ENCODE data around the gene ACSF2. TPM values are rescaled to one million over a fixed set of nuclear protein-coding genes. Genes with fewer than 3 reads are reported as not detected.

Gene ACSF2
- total RNA-seq, 5 donors from 2014 or later (not counting 1 experiment from before 2014, with no cell fraction given) = 17.7 to 26.4 (median 21.3) TPM

- Mint-ChIP-seq H3K27ac (no peak overlapping the region), H3K9me3 (no peaks in the 10 kb centered on the region), H3K4me3 (no peak overlapping the region), H3K4me1 (peaks cover 4 to 14% (median 9%) of the 10 kb centered on the region in 3 donors), H3K27me3 (no peaks in the 10 kb centered on the region), H3K36me3 (no peaks in the 10 kb centered on the region)
- ChIA-PET CTCF (no interaction called here), POLR2A (no interaction called here)
- DNase-seq = no peak
- H3K4me1 ChIP-seq (ENCODE audit: control insufficient read depth in 1 of 2, extremely low read depth in 1 of 2, insufficient read depth in 2 of 2, low read length in 2 of 2) = peaks cover under 1 to 4% of the 10 kb centered on the region in 2 experiments
- 85% methylated on average over 6 of the region's 9 CpGs for WGBS (ENCODE audit: insufficient coverage)
- no peak overlapping the region for H3K4me3 ChIP-seq (ENCODE audit: control insufficient read depth in 1 of 2, extremely low read depth in 1 of 2, low read length in 1 of 2)
- no peak overlapping the region for H3K27ac ChIP-seq (ENCODE audit: low read length)
- no peaks in the 10 kb centered on the region for H3K36me3 ChIP-seq (ENCODE audit: control insufficient read depth in 2 of 2, extremely low read depth in 1 of 2, insufficient read depth in 1 of 2, low read length in 1 of 2)
- H3K27me3 ChIP-seq (replicated peaks in 1 of 2; ENCODE audit: control insufficient read depth in 2 of 2, extremely low read depth in 1 of 2, insufficient read depth in 2 of 2, low read length in 1 of 2) = peaks cover 0 to 4% of the 10 kb centered on the region in 2 experiments
- H3K9me3 ChIP-seq = no peaks in the 10 kb centered on the region
- ATAC-seq (replicated peaks in 1 of 4) = no peak
Measured at GRCh38 chr17:50502301-50502990, 76.4 kb downstream of the ACSF2 start.

GRCh38 chr17:50505591-50506130 lies 79.6 kb downstream of the ACSF2 start:
- Mint-ChIP-seq H3K4me3 (no peak overlapping the region), H3K27ac (peak overlapping the region in 1 of 2 donors; percentile 16), H3K36me3 (no peaks in the 10 kb centered on the region), H3K4me1 (peaks cover 15 to 38% (median 21%) of the 10 kb centered on the region in 3 donors), H3K27me3 (no peaks in the 10 kb centered on the region), H3K9me3 (no peaks in the 10 kb centered on the region)
- WGBS (ENCODE audit: insufficient coverage) = 76% methylated on average over 3 of the region's 7 CpGs
- H3K27ac ChIP-seq (ENCODE audit: low read length) = no peak overlapping the region
- H3K9me3 ChIP-seq = no peaks in the 10 kb centered on the region
- ChIA-PET POLR2A (no interaction called here), CTCF (interaction anchor here (0.6 to 2.0 kb wide), 2 partner anchors 26 to 29 kb away, joined by 3 to 6 read pairs; no protein-coding TSS in a partner anchor)
- no peaks in the 10 kb centered on the region for H3K36me3 ChIP-seq (ENCODE audit: control insufficient read depth in 2 of 2, extremely low read depth in 1 of 2, insufficient read depth in 1 of 2, low read length in 1 of 2)
- peaks cover 0 to 14% of the 10 kb centered on the region in 2 experiments for H3K27me3 ChIP-seq (replicated peaks in 1 of 2; ENCODE audit: control insufficient read depth in 2 of 2, extremely low read depth in 1 of 2, insufficient read depth in 2 of 2, low read length in 1 of 2)
- no peak overlapping the region for H3K4me3 ChIP-seq (ENCODE audit: control insufficient read depth in 1 of 2, extremely low read depth in 1 of 2, low read length in 1 of 2)
- DNase-seq = no peak
- no peak for ATAC-seq (replicated peaks in 1 of 4)
- H3K4me1 ChIP-seq (ENCODE audit: control insufficient read depth in 1 of 2, extremely low read depth in 1 of 2, insufficient read depth in 2 of 2, low read length in 2 of 2) = peaks cover 7 to 16% of the 10 kb centered on the region in 2 experiments

- no peaks in the 10 kb centered on the region for H3K36me3 ChIP-seq (ENCODE audit: control insufficient read depth in 2 of 2, extremely low read depth in 1 of 2, insufficient read depth in 1 of 2, low read length in 1 of 2)
- POLR2A ChIA-PET = no interaction called here
- no peak overlapping the region for H3K4me3 ChIP-seq (ENCODE audit: control insufficient read depth in 1 of 2, extremely low read depth in 1 of 2, low read length in 1 of 2)
- peaks cover 9 to 20% of the 10 kb centered on the region in 2 experiments for H3K4me1 ChIP-seq (ENCODE audit: control insufficient read depth in 1 of 2, extremely low read depth in 1 of 2, insufficient read depth in 2 of 2, low read length in 2 of 2)
- no peak overlapping the region for H3K27ac Mint-ChIP-seq
- no peaks in the 10 kb centered on the region for H3K9me3 ChIP-seq
- H3K27ac ChIP-seq (ENCODE audit: low read length) = no peak overlapping the region
- no peaks in the 10 kb centered on the region for H3K9me3 Mint-ChIP-seq
- no peak overlapping the region for H3K4me3 Mint-ChIP-seq
- no peak for DNase-seq
- WGBS (ENCODE audit: insufficient coverage) = 83% methylated on average over 4 of the region's 7 CpGs
- no peak for ATAC-seq (replicated peaks in 1 of 4)
- no peaks in the 10 kb centered on the region for H3K36me3 Mint-ChIP-seq
- peaks cover 21 to 45% (median 23%) of the 10 kb centered on the region in 3 donors for H3K4me1 Mint-ChIP-seq
- no peaks in the 10 kb centered on the region for H3K27me3 Mint-ChIP-seq
- CTCF ChIA-PET = interaction anchor here in 1 of 2 donors (1.2 kb wide), 1 partner anchor 86 kb away, joined by 4 read pairs; no protein-coding TSS in a partner anchor
- H3K27me3 ChIP-seq (replicated peaks in 1 of 2; ENCODE audit: control insufficient read depth in 2 of 2, extremely low read depth in 1 of 2, insufficient read depth in 2 of 2, low read length in 1 of 2) = peaks cover 0 to 14% of the 10 kb centered on the region in 2 experiments
Measured at GRCh38 chr17:50506298-50506697, 80.3 kb downstream of the ACSF2 start.

- no peaks in the 10 kb centered on the region for H3K9me3 Mint-ChIP-seq
- no peaks in the 10 kb centered on the region for H3K9me3 ChIP-seq
- peak within 1 kb of the TSS; percentile 75 to 93 (median 89) for H3K4me3 Mint-ChIP-seq
- peaks cover 9 to 23% of the 10 kb centered on the region in 2 experiments for H3K4me1 ChIP-seq (ENCODE audit: control insufficient read depth in 1 of 2, extremely low read depth in 1 of 2, insufficient read depth in 2 of 2, low read length in 2 of 2)
- H3K27me3 Mint-ChIP-seq = no peaks in the 10 kb centered on the region
- CTCF ChIA-PET = interaction anchor here in 1 of 2 donors (0.6 kb wide), 1 partner anchor 248 kb away, joined by 4 read pairs; no protein-coding TSS in a partner anchor
- H3K4me1 Mint-ChIP-seq = peaks cover 24 to 54% (median 30%) of the 10 kb centered on the region in 3 donors
- POLR2A ChIA-PET = no interaction called here
- peak within 1 kb of the TSS; percentile 68 for H3K27ac ChIP-seq (ENCODE audit: low read length)
- ATAC-seq (replicated peaks in 1 of 4) = peak; percentile 81 to 84 (median 82)
- H3K36me3 Mint-ChIP-seq = no peaks in the 10 kb centered on the region
- peaks cover 0 to 10% of the 10 kb centered on the region in 2 experiments for H3K27me3 ChIP-seq (replicated peaks in 1 of 2; ENCODE audit: control insufficient read depth in 2 of 2, extremely low read depth in 1 of 2, insufficient read depth in 2 of 2, low read length in 1 of 2)
- peak within 1 kb of the TSS in 1 of 2 donors; percentile 88 for H3K27ac Mint-ChIP-seq
- peak within 1 kb of the TSS; percentile 73 to 77 for H3K4me3 ChIP-seq (ENCODE audit: control insufficient read depth in 1 of 2, extremely low read depth in 1 of 2, low read length in 1 of 2)
- DNase-seq = peak; percentile 32 to 86 (median 74)
- H3K36me3 ChIP-seq (ENCODE audit: control insufficient read depth in 2 of 2, extremely low read depth in 1 of 2, insufficient read depth in 1 of 2, low read length in 1 of 2) = no peaks in the 10 kb centered on the region
- 10% methylated on average over 61 of the region's 66 CpGs for WGBS (ENCODE audit: insufficient coverage)
Measured at GRCh38 chr17:50507871-50508572, 82.0 kb downstream of the ACSF2 start, which contains the start of gene MYCBPAP. MYCBPAP (plus strand) TSS chr17:50508439; CDS start chr17:50508675, 236 bp downstream.

- WGBS (ENCODE audit: insufficient coverage) = 22% methylated on average over 19 of the region's 32 CpGs
- H3K27me3 Mint-ChIP-seq = no peaks in the 10 kb centered on the region
- Histone ChIP-seq H3K27ac (ENCODE audit: low read length) (peak overlapping the region; percentile 68), H3K36me3 (ENCODE audit: control insufficient read depth in 2 of 2, extremely low read depth in 1 of 2, insufficient read depth in 1 of 2, low read length in 1 of 2) (no peaks in the 10 kb centered on the region), H3K9me3 (no peaks in the 10 kb centered on the region), H3K4me3 (ENCODE audit: control insufficient read depth in 1 of 2, extremely low read depth in 1 of 2, low read length in 1 of 2) (peak overlapping the region; percentile 73 to 77), H3K27me3 (replicated peaks in 1 of 2; ENCODE audit: control insufficient read depth in 2 of 2, extremely low read depth in 1 of 2, insufficient read depth in 2 of 2, low read length in 1 of 2) (peaks cover 0 to 10% of the 10 kb centered on the region in 2 experiments), H3K4me1 (ENCODE audit: control insufficient read depth in 1 of 2, extremely low read depth in 1 of 2, insufficient read depth in 2 of 2, low read length in 2 of 2) (peaks cover 9 to 23% of the 10 kb centered on the region in 2 experiments)
- H3K4me1 Mint-ChIP-seq = peaks cover 24 to 49% (median 25%) of the 10 kb centered on the region in 3 donors
- H3K4me3 Mint-ChIP-seq = peak overlapping the region; percentile 74 to 93 (median 89)
- peak overlapping the region in 1 of 2 donors; percentile 88 for H3K27ac Mint-ChIP-seq
- DNase-seq = no peak
- no peaks in the 10 kb centered on the region for H3K9me3 Mint-ChIP-seq
- ChIA-PET CTCF (no interaction called here), POLR2A (interaction anchor here in 1 of 2 donors (0.6 kb wide), 1 partner anchor 187 kb away, joined by 5 read pairs; no protein-coding TSS in a partner anchor)
- ATAC-seq (replicated peaks in 1 of 4) = peak in 1 of 4 experiments; percentile 4
- H3K36me3 Mint-ChIP-seq = no peaks in the 10 kb centered on the region
Measured at GRCh38 chr17:50508573-50509460, 82.8 kb downstream of the ACSF2 start.

Measured in T-cell (primary cell).